Urothelium cell line (cell line): ENCODE results near the gene ZNF599.
"Not testable (repeated sequence)": the region's sequence is repeated elsewhere in the genome, so short reads cannot be mapped to it uniquely, and the experiment has no call there.

ENCODE experiments used
- DNase-seq: peaks from one replicate; pipeline ENCODE4 v3.0.0; 2011; ENCODE audit warnings: low spot score, mixed read lengths
- FAIRE-seq: peaks from 2 replicates; lab custom pipeline; 2011; peaks lifted over from hg19 to GRCh38; lab: Jason Lieb, UNC

ZNF599 gene

GRCh38 chr19:34772697-34773554 lies at the start of gene ZNF599:
Gene ZNF599 (minus strand): TSS chr19:34773215. CDS start chr19:34772841, 374 bp downstream.
- DNase-seq (peak; percentile 91), FAIRE-seq (peak; percentile 68)

GRCh38 chr19:34818270-34818669 lies 45.3 kb upstream of the ZNF599 start:
- no peak for DNase-seq
- FAIRE-seq: no peak

- FAIRE-seq (no peak), DNase-seq (no peak)
Observed at GRCh38 chr19:34816708-34817107, 43.7 kb upstream of the ZNF599 start.

GRCh38 chr19:34808566-34808965 lies 35.6 kb upstream of the ZNF599 start:
- FAIRE-seq (no peak), DNase-seq (peak; percentile 65)

GRCh38 chr19:34806976-34807860 lies 34.2 kb upstream of the ZNF599 start:
- FAIRE-seq (no peak), DNase-seq (peak; percentile 50)

GRCh38 chr19:34804115-34804514 lies 31.1 kb upstream of the ZNF599 start:
- FAIRE-seq (no peak), DNase-seq (no peak)

- not testable (repeated sequence) for DNase-seq, FAIRE-seq
Observed at GRCh38 chr19:34796953-34797352, 23.9 kb upstream of the ZNF599 start.

- no peak for FAIRE-seq
- no peak for DNase-seq
Observed at GRCh38 chr19:34794066-34794960, 21.3 kb upstream of the ZNF599 start.

- DNase-seq (no peak), FAIRE-seq (no peak)
Observed at GRCh38 chr19:34793565-34793964, 20.6 kb upstream of the ZNF599 start.

- FAIRE-seq (no peak), DNase-seq (no peak)
Observed at GRCh38 chr19:34788074-34788473, 15.1 kb upstream of the ZNF599 start.

- FAIRE-seq: no peak
- no peak for DNase-seq
Observed at GRCh38 chr19:34787059-34787824, 14.2 kb upstream of the ZNF599 start.

GRCh38 chr19:34786236-34786635 lies 13.2 kb upstream of the ZNF599 start:
- DNase-seq (no peak), FAIRE-seq (no peak)

GRCh38 chr19:34779652-34780051 lies 6.6 kb upstream of the ZNF599 start:
- no peak for DNase-seq
- FAIRE-seq: no peak

GRCh38 chr19:34778342-34778741 lies 5.3 kb upstream of the ZNF599 start:
- no peak for FAIRE-seq
- no peak for DNase-seq

GRCh38 chr19:34774857-34775256 lies 1.8 kb upstream of the ZNF599 start:
- FAIRE-seq (no peak), DNase-seq (no peak)

- no peak for FAIRE-seq
Observed at GRCh38 chr19:34773555-34773864, 495 bp upstream of the ZNF599 start.

GRCh38 chr19:34767951-34768350 lies 5.1 kb downstream of the ZNF599 start:
- DNase-seq: no peak
- FAIRE-seq: no peak

More at GRCh38 chr19:34773555-34773864, 495 bp upstream of the ZNF599 start:
- no peak for DNase-seq

GRCh38 chr19:34766386-34766785 lies 6.6 kb downstream of the ZNF599 start:
- no peak for DNase-seq
- no peak for FAIRE-seq

- DNase-seq (no peak), FAIRE-seq (no peak)
Observed at GRCh38 chr19:34759218-34759917, 13.6 kb downstream of the ZNF599 start.
